Purkinje cell (primary cell): ENCODE data around the gene PJA2. TPM values are rescaled to one million over a fixed set of nuclear protein-coding genes. Genes with fewer than 3 reads are reported as not detected.

Experiments used
- polyA plus RNA-seq: library from polyadenylated mRNA; unstranded; fragments of >200 nt; fragmentation: Nextera tagmentation; gene quantifications from 2 replicates; pipeline ENCODE4 v1.2.1, GENCODE V29; 2014

Gene PJA2
- 193 and 267 TPM in 2 replicates for polyA plus RNA-seq

GRCh38 chr5:109409844-109410388, at the start of gene PJA2:
Gene PJA2, minus strand, starts transcription at chr5:109409974. Its CDS starts 26,541 bp downstream, at chr5:109383433.

